Ecto neural progenitor cell (in vitro differentiated cells): ENCODE results near the gene SNHG17.

Experiments
- DNase-seq: peaks from one replicate; pipeline ENCODE4 v3.0.0-alpha.2; 2018; ENCODE audit warnings: low spot score

Gene SNHG17

DNA sequence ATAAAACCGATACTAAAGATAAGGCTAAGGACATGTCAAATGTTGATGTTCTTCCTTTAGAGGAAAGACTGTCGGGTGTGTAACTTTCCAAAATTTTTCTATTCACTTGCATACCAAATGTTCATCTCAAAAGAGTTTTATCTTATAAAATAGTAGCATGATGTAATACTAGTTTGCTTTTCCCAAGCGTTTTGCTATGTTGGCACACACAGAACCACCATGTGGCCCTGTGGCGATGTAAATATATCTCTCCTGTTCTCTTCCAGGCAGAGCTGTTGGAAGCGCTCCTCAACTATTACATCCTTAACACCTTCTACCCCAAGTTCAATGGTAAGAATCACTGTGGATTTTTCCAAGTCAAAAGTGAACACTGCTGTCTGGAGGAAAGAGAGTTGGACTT is 62.3 kb downstream of the SNHG17 start:
- no peak for DNase-seq
